Astrocyte (in vitro differentiated cells and primary cell): ENCODE results near the gene WNT9A. TPM values are rescaled to one million over a fixed set of nuclear protein-coding genes. Genes with fewer than 3 reads are reported as not detected.
A peak's percentile ranks its signal among the peaks of the same experiment; 100 is the strongest.

Source experiments
- DNase-seq: peaks from one replicate; pipeline ENCODE4 v3.0.0-alpha.2; 2010; ENCODE audit warnings: low read depth
- FAIRE-seq: peaks from 2 replicates; lab custom pipeline; 2011; peaks lifted over from hg19 to GRCh38; lab: Jason Lieb, UNC
- H2AFZ ChIP-seq: 2 replicates; pipeline ENCODE4 v1.6.0; 2012; ENCODE audit warnings: low read depth, low read length, inconsistent platforms
- H3K27ac ChIP-seq: 2 replicates; pipeline ENCODE4 v1.5.1; 2011; ENCODE audit warnings: low read depth, low read length, inconsistent platforms
- H3K27me3 ChIP-seq: 2 replicates; pipeline ENCODE4 v1.6.0; 2011; ENCODE audit warnings: low read length, inconsistent platforms; ENCODE audit not compliant: insufficient read depth
- H3K36me3 ChIP-seq: 2 replicates; pipeline ENCODE4 v1.5.1; 2011; ENCODE audit warnings: low read length, inconsistent platforms; ENCODE audit not compliant: insufficient read depth
- H3K4me1 ChIP-seq: 2 replicates; pipeline ENCODE4 v1.5.1; 2011; ENCODE audit warnings: low read length, inconsistent platforms; ENCODE audit not compliant: insufficient read depth
- H3K4me2 ChIP-seq: 2 replicates; pipeline ENCODE4 v1.6.0; 2012; ENCODE audit warnings: low read length, inconsistent platforms
- H3K4me3 ChIP-seq: 2 replicates; pipeline ENCODE4 v1.5.1; 2011; ENCODE audit warnings: low read depth, mild to moderate bottlenecking, low read length, inconsistent platforms; ENCODE audit not compliant: insufficient read depth
- H3K79me2 ChIP-seq: 2 replicates; pipeline ENCODE4 v1.6.0; 2012; ENCODE audit warnings: mild to moderate bottlenecking, low read length, inconsistent platforms; ENCODE audit not compliant: insufficient read depth
- H3K9ac ChIP-seq: 2 replicates; pipeline ENCODE4 v1.6.0; 2012; ENCODE audit warnings: mild to moderate bottlenecking, low read length, inconsistent platforms
- H3K9me3 ChIP-seq: 2 replicates; pipeline ENCODE4 v1.5.1; 2012; ENCODE audit warnings: low read depth, mild to moderate bottlenecking, low read length, inconsistent platforms; ENCODE audit not compliant: insufficient read depth
- H4K20me1 ChIP-seq: 2 replicates; pipeline ENCODE4 v1.6.0; 2012; ENCODE audit warnings: low read length, inconsistent platforms; ENCODE audit not compliant: insufficient read depth
- H3K27ac Mint-ChIP-seq: one replicate; pipeline ENCODE4 v1.8.0; 2021; ENCODE audit warnings: mild to moderate bottlenecking, mixed read lengths; ENCODE audit not compliant: unreplicated experiment
- H3K27me3 Mint-ChIP-seq: one replicate; pipeline ENCODE4 v1.8.0; 2021; ENCODE audit warnings: low read depth, mixed read lengths; ENCODE audit not compliant: unreplicated experiment
- H3K36me3 Mint-ChIP-seq: one replicate; pipeline ENCODE4 v1.8.0; 2021; ENCODE audit warnings: low read depth, mixed read lengths; ENCODE audit not compliant: unreplicated experiment
- H3K4me1 Mint-ChIP-seq: one replicate; pipeline ENCODE4 v1.8.0; 2021; ENCODE audit warnings: low read depth, mixed read lengths; ENCODE audit not compliant: unreplicated experiment
- H3K4me3 Mint-ChIP-seq: one replicate; pipeline ENCODE4 v1.8.0; 2021; ENCODE audit warnings: mild to moderate bottlenecking, moderate library complexity, mixed read lengths; ENCODE audit not compliant: unreplicated experiment
- H3K9me3 Mint-ChIP-seq: one replicate; pipeline ENCODE4 v1.8.0; 2021; ENCODE audit warnings: mild to moderate bottlenecking, mixed read lengths; ENCODE audit not compliant: unreplicated experiment
- EZH2 ChIP-seq: IDR thresholded peaks from 2 replicates; pipeline ENCODE4 v1.6.1; 2012; ENCODE audit warnings: mild to moderate bottlenecking, low read length, inconsistent platforms; ENCODE audit not compliant: insufficient read depth
- total RNA-seq: library from RNA; stranded (reverse); gene quantifications from 2 replicates; pipeline ENCODE4 v1.2.1, GENCODE V29; 2021
- TF ChIP-seq, protein P1 (sequence below): IDR thresholded peaks from 2 replicates; pipeline ENCODE4 v1.5.1; 2011; ENCODE audit warnings: low read depth, mild to moderate bottlenecking, inconsistent platforms, low read length, moderate library complexity; ENCODE audit not compliant: insufficient read depth

The WNT9A gene
- total RNA-seq, 1 donor from 2014 or later: 4.1 TPM

DNA sequence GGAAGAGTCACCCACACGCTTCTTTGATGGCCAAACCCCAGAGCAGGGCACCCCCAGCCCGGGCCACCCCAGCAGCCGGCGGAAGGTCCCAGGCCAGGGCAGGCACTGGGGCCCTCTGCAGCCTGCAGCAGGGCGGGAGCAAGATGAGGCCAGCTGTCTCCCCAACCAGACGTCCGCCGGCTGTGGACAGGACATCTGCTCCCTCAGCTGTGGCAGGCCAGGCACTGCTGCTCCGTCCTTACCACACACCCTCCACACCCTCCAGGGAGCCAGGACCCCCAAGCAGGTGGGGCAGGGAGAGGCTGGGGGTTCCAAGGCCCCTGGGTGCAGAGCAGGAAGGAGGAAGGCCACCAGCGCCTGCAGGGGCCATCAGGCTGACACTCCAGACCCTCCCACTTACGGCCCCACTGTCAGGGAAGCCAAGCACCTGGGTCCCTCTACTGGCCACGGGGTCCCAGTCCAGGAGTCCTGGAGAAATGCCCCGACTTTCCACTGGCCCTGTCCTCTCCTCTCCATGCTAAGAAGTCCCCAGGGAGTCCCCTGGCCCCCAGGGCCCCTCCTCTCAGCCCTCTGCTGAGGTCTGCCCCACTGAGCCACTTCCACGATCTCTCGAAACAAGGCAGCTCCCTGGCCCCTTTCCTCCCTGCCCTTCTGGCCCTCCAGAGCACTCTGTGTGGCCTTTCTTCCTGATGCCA, 5.6 kb downstream of the WNT9A start:
- Mint-ChIP-seq H3K9me3 (peaks cover 6% of the 10 kb centered on the region), H3K27me3 (peaks cover 9% of the 10 kb centered on the region), H3K4me3 (no peak overlapping the region), H3K4me1 (peaks cover 4% of the 10 kb centered on the region), H3K27ac (no peak overlapping the region), H3K36me3 (peaks cover 2% of the 10 kb centered on the region)
- Histone ChIP-seq H4K20me1 (peaks cover 13% of the 10 kb centered on the region), H2AFZ (no peak overlapping the region), H3K9me3 (no peaks in the 10 kb centered on the region), H3K79me2 (no peaks in the 10 kb centered on the region), H3K4me2 (no peak overlapping the region), H3K27ac (no peak overlapping the region), H3K36me3 (no peaks in the 10 kb centered on the region), H3K4me1 (peaks cover 10% of the 10 kb centered on the region), H3K4me3 (no peak overlapping the region), H3K27me3 (no peaks in the 10 kb centered on the region), H3K9ac (no peak overlapping the region)
- TF ChIP-seq EZH2: no peak
- TF ChIP-seq, protein P1, sequence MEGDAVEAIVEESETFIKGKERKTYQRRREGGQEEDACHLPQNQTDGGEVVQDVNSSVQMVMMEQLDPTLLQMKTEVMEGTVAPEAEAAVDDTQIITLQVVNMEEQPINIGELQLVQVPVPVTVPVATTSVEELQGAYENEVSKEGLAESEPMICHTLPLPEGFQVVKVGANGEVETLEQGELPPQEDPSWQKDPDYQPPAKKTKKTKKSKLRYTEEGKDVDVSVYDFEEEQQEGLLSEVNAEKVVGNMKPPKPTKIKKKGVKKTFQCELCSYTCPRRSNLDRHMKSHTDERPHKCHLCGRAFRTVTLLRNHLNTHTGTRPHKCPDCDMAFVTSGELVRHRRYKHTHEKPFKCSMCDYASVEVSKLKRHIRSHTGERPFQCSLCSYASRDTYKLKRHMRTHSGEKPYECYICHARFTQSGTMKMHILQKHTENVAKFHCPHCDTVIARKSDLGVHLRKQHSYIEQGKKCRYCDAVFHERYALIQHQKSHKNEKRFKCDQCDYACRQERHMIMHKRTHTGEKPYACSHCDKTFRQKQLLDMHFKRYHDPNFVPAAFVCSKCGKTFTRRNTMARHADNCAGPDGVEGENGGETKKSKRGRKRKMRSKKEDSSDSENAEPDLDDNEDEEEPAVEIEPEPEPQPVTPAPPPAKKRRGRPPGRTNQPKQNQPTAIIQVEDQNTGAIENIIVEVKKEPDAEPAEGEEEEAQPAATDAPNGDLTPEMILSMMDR: no peak
- no peak for FAIRE-seq
- DNase-seq: no peak

DNA sequence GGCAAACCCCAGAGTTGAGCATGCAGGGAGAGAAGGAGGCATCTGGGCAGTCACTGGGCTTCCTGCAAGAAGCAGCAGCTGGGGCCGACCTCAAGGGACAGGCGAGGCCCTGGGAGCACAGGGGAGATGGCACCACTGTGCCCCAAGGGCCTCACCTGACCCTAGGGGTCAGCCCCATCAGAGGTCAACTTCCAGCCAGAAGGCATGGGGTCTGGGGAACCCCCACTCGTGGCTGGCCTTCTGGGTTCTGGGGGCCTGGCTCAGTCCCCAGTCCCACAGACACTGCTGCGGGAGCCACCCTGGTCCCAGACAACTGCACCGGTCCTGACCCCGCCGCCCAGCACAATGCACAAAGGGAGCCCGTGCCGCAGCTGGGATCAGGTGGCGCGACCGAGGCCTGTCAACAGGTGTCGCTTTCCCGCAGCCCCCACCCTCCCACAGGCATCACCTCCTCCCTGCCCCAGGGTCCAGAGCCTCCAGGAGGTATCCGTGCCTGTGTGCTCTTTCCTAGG, 6.2 kb downstream of the WNT9A start:
- H3K79me2 ChIP-seq: no peaks in the 10 kb centered on the region
- peaks cover 9% of the 10 kb centered on the region for H3K27me3 Mint-ChIP-seq
- H3K9ac ChIP-seq: no peak overlapping the region
- DNase-seq: no peak
- peaks cover 11% of the 10 kb centered on the region for H3K9me3 Mint-ChIP-seq
- peaks cover 13% of the 10 kb centered on the region for H4K20me1 ChIP-seq
- no peaks in the 10 kb centered on the region for H3K9me3 ChIP-seq
- H3K4me1 ChIP-seq: peaks cover 9% of the 10 kb centered on the region
- H3K27me3 ChIP-seq: no peaks in the 10 kb centered on the region
- H3K4me3 ChIP-seq: no peak overlapping the region
- no peaks in the 10 kb centered on the region for H3K36me3 ChIP-seq
- no peak overlapping the region for H2AFZ ChIP-seq
- H3K4me1 Mint-ChIP-seq: peaks cover 4% of the 10 kb centered on the region
- H3K27ac ChIP-seq: no peak overlapping the region
- H3K4me3 Mint-ChIP-seq: no peak overlapping the region
- FAIRE-seq: no peak
- H3K4me2 ChIP-seq: no peak overlapping the region
- H3K36me3 Mint-ChIP-seq: peaks cover 2% of the 10 kb centered on the region
- H3K27ac Mint-ChIP-seq: no peak overlapping the region
- TF ChIP-seq, protein P1: no peak
- TF ChIP-seq EZH2: no peak

DNA sequence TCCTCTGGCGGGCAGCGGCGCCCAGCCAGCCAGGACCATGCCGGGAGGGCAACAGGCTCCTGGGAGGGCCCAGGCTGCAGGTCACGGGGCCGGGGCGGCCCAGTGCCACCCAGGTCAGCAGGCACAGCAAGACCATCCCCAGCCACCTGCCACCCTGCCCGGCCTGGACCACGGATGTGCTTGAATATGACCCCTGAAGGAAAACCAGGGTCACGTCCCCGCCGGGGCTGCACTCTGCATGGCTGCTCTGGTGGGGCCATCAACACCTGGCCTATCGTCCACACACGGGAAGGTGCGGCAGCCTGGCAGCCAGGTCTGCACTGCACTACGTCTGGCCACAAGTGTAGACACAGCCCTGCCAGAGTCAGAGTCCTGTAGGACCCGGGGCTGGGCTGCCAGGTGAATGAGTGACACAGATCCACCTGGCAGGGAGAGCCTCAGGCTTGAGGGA, 6.9 kb downstream of the WNT9A start:
- no peak overlapping the region for H2AFZ ChIP-seq
- Mint-ChIP-seq H3K27ac (peak overlapping the region; percentile 34), H3K9me3 (peaks cover 13% of the 10 kb centered on the region), H3K27me3 (peaks cover 9% of the 10 kb centered on the region), H3K36me3 (peaks cover 4% of the 10 kb centered on the region), H3K4me1 (peaks cover under 1% of the 10 kb centered on the region), H3K4me3 (no peak overlapping the region)
- FAIRE-seq (no peak), DNase-seq (no peak)
- no peaks in the 10 kb centered on the region for H3K27me3 ChIP-seq
- H3K4me2 ChIP-seq: no peak overlapping the region
- H3K9ac ChIP-seq: no peak overlapping the region
- no peaks in the 10 kb centered on the region for H3K79me2 ChIP-seq
- H4K20me1 ChIP-seq: peaks cover 7% of the 10 kb centered on the region
- peaks cover 1% of the 10 kb centered on the region for H3K9me3 ChIP-seq
- H3K27ac ChIP-seq: no peak overlapping the region
- H3K4me3 ChIP-seq: no peak overlapping the region
- TF ChIP-seq, protein P1: no peak
- no peak for TF ChIP-seq EZH2
- peaks cover 3% of the 10 kb centered on the region for H3K4me1 ChIP-seq
- no peaks in the 10 kb centered on the region for H3K36me3 ChIP-seq
